UCSD-AML1 (cell line): Measurements from ENCODE around the gene CKLF.
"Not testable (repeated sequence)": the region's sequence is repeated elsewhere in the genome, so short reads cannot be mapped to it uniquely, and the experiment has no call there.

Source experiments
- DNase-seq: peaks from one replicate; lab custom pipeline; 2025; ENCODE audit not compliant: unreplicated experiment; lab: John Stamatoyannopoulos, UW

Gene CKLF, protein sequence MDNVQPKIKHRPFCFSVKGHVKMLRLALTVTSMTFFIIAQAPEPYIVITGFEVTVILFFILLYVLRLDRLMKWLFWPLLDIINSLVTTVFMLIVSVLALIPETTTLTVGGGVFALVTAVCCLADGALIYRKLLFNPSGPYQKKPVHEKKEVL

GRCh38 chr16:66552286-66553177, at the start of gene CKLF:
CKLF (plus strand) TSS chr16:66552576; CDS start chr16:66552716, 140 bp downstream.
- peak; percentile 96 for DNase-seq

GRCh38 chr16:66503030-66503429, 49.3 kb upstream of the CKLF start:
- DNase-seq = no peak

DNA sequence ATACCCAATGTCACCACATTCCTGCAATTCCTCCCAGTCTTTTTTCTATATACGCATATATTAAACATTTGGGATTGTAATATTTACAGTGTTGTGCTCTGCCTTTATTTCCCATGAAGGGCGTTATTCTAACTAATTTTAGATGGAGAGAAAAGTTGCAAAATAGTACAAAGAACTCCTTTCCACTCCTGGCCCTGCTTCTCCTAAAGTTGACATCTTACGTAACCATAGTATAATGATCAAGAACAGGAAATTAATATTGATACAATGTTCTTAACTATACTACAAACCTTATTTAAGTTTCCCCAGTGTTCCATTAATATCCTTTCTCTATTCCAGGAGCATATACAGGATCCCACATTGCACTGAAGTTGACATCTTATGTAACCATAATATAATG, 48.8 kb upstream of the CKLF start:
- DNase-seq = no peak

- DNase-seq = no peak
Measured at GRCh38 chr16:66507731-66508239, 44.6 kb upstream of the CKLF start.

DNA sequence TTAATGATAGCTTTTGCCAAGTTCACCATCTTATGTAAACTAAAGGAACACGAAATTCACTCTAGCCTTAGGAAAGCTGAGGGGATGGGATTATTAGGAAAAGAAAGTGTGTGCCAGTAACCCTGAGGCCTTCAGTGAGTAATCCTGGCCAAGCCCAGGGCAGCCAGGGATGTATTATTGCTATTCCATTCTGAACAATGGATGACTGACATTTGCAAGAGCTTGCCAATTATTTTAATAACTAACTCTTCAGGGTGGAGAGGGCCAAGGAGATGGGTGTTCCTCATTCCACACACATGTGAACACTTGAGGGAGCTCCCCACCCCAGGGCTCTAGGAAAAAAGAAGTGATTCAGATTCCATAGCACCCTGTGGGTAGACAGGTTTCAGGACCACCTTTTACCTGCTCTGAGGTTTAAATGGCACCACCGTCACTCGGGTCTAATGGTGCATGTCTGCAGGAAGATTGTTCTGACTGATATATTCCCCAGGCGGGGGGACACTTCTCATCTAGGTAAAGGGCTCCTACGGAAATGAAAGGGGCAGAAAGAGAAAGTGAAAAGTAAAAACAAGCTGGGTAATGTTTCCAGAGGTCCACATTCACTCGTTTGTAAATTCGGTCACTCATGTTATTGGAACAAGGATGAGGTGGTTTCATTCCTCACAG, 44.0 kb upstream of the CKLF start:
- DNase-seq = no peak

DNA sequence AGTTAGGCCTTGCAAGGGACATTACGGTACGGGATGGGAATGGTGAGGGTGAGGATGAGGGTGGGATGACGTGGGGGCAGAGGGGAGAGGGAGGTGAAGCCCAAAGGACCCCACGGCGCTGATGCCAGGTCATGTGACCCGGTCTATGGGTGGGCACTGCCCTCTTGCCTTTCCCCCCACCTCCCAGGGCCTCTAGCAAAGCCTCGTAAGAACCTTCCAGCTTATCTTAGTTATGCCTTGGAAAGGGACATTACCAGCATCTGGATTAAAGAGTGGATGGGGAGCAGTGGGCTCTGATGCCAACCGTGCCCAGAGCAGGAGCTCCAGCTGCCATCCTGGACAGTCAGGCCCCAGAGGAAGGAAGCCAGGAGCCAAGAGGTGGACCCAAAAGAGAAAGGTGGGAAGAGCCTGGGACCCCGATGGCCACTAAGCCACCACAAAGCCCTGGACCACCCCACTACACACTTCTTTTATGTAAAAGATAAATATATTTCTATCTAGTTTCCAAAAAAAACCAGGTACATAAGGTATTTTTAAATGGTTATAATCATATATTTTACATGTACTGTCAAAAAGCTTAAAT, 43.4 kb upstream of the CKLF start:
- no peak for DNase-seq

- no peak for DNase-seq
Measured at GRCh38 chr16:66509576-66509975, 42.8 kb upstream of the CKLF start.

DNA sequence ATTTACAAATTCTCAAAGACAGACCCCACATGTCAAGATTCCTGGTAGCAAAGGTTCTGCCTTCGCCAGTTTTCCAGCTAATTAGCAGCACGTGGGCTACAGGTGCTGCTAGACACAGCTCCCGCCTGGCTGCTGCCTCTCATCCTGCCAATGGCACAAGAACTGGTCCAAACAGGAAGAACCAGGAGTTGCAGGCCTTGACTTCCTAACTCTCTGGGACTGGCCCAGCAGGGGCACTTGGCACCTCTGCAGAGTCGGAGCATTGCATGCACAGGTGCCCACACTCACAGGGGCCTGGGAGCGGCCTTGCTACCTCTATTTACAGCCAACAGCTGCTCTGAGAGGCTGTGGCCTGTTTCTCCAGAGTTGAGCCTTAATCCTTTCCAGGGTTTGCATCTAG, 42.1 kb upstream of the CKLF start:
- no peak for DNase-seq

DNA sequence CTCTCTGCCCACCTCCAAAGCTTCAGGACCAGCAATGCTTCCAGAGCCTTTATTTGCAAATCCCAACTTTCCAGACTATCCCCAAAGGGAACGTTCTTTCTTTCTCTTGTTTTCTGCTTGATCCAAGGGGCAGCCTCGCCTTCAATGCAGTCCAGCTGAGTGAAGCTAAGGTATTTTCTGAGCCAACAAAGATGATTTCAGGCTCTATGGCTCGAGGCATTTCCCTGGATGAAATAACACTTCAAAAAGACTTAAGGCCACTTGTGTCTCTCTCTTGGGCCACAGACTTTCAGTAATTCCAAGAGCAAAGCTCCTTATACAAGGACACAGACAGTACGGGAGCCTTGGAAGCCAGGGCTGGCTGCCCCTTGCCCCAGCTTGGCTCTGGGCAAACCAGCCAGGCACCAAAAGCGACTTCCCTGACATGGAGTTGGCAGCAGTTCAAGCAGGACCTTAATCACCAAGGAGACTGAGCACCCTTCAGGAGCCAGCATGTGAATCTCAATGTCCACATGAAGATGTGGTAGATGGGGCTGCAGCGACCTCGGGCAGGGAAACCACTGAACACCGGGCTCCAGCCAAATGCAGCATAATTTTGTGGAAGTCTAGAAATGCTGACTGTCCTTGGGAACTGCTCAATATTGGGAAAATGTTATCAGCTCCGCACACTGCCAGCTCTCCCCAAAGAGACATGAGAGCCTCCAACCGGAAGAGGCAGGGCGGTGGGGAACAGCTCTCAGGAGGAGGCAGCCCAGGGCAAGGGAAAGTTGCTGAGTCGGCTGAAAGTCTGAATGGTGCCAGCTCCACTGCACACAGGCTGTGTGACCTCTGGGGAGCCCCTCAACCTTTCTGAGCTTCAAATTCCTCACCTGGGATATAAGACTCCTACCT, 41.4 kb upstream of the CKLF start:
- no peak for DNase-seq

- DNase-seq = no peak
Measured at GRCh38 chr16:66511602-66512271, 40.6 kb upstream of the CKLF start.

DNA sequence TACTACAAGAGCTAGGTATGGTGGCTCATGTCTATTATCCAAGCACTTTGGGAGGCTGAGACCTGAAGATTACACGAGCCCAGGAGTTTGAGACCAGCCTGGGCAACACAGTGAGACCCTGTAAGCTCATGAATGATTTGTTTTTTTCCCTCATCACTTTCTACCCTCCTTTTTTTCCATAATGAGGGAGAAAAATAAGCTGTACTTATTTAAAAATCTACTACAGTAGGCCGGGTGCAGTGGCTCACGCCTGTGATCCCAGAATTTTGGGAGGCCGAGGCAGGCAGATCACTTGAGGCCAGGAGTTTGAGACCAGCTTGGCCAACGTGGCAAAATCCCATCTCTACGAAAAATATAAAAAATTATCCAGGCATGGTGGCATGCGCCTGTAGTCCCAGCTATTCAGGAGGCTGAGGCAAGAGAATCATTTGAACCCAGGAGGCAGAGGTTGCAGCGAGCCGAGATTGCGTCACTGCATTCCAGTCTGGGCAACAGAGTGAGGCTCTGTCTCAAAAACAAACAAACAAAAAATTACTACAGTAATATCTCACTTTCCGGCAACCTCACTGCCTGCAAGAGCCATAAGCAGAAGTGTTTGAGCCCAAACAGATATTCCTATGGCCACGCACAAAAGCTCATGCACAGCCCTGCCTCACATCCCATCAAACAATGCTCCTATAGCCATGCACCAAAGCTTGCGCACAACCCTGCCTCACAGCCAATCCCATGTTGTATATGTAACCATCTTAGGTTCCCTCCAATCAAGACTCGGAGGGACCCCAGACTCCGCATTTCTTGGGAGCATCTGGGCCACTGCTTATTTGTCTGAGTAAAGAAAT, 39.9 kb upstream of the CKLF start:
- no peak for DNase-seq

DNA sequence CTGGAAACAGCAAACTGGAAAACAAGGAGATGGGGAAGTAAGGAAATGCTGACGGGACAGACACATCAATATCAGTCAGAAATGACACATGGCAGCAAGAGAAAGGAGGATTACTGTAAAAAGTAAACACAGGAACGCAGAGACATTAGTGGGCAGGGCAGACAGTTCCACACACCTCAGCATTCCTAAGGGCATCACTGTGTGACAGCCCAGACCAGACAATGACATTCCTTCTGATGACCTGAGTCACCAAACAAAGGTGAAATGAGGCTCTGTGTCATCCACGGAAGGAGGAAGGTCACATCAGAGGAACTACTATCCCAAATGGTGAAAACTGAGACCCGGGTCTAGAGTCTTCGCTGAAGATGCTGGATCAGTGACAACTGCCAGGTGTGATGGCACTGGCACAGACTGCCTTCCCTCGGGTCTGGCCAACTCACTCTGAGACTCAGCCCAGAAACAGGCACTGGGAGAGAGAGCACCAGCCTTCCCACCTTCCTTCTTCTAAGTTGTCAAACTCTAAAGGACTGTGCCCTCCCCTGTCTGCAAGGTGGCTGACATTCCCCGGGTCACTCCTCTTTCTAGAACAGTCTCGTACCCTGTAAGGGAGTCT, 39.2 kb upstream of the CKLF start:
- DNase-seq = no peak

- DNase-seq = not testable (repeated sequence)
Measured at GRCh38 chr16:66514391-66514790, 38.0 kb upstream of the CKLF start.

DNA sequence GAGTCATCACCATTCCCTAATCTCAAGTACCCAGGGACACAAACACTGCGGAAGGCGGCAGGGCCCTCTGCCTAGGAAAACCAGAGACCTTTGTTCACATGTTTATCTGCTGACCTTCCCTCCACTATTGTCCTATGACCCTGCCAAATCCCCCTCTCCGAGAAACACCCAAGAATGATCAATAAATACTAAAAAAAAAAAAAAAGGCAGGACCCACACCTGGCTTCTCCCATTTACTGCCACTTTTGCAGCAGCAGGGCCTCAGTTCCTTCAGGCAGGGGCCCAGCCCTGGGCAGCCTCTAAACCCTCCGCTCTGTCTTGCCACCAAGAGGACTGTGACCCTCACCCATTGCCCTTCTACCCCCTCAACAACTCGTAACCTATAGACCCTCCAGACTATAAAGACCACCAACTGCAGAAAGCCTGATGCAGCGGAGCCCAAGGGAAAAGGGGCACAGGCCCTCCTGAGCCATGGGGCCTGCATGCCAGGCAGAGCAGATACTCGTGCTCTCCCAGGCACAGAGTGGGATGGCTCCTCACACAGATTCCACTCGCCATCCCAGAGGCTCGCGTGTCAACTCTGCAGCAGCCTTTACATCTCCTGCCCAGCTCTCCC, 37.3 kb upstream of the CKLF start:
- DNase-seq = not testable (repeated sequence)

- DNase-seq = peak; percentile 36
Measured at GRCh38 chr16:66515596-66516508, 36.5 kb upstream of the CKLF start.

GRCh38 chr16:66516509-66516807, 35.9 kb upstream of the CKLF start:
- DNase-seq = no peak
